ENCODE results near the gene RPS16. TPM values are rescaled to one million over a fixed set of nuclear protein-coding genes. Genes with fewer than 3 reads are reported as not detected.

The RPS16 gene
- 356 and 405 TPM in 2 replicates for polyA plus RNA-seq

GRCh38 chr19:39435499-39436349 is at the start of gene RPS16:
RPS16 (minus strand) TSS chr19:39435949; CDS start chr19:39435895, 54 bp downstream.

GRCh38 chr19:39480337-39481228 is 44.8 kb upstream of the RPS16 start, which contains the start of gene TIMM50:
TIMM50 (plus strand) TSS chr19:39480838; CDS start chr19:39480854, 16 bp downstream.

GRCh38 chr19:39445196-39446111 is 9.7 kb upstream of the RPS16 start, which contains the start of gene SUPT5H:
SUPT5H (plus strand) TSS chr19:39445582; CDS start chr19:39445891, 309 bp downstream.

GRCh38 chr19:39412100-39412866 is 23.5 kb downstream of the RPS16 start, which contains the start of gene PLEKHG2:
PLEKHG2 (plus strand) TSS chr19:39412669; CDS start chr19:39414087, 1,418 bp downstream.

DNA sequence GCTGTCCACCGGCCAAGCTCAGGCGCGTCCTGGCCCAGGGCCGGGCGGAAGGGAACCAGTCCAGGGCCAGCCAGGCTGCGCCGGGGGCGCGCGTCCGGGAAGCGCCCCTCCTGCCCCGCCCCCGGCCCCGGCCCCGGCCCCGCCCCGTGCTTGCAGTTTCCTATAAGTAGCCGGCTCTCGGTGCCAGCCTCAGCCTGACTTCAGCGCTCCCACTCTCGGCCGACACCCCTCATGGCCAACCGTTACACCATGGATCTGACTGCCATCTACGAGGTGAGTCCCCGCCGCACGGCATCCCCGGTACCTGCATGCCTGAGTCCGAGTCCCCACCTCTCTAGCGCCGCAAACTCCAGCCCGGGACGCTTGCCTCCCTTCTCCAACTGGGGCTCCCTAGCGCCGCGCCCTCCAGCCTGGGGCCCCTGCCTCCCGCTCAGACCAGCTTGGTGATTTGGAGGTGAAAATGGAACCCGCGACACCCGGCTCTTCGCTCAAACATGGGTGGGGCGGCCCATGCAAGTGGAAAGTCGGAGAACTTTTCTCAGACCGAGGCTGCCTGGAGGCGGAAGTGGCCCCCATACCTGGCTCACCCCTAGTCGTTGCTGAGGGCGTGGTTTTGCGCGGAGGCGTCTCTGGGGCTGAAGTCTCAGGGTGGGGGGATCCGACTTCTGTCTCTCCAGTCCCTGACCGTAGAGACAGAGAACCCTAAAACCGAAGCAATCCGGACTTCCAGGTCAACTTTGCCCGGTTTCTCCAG is 28.9 kb downstream of the RPS16 start, which contains the start of gene ZFP36:
ZFP36 (plus strand) TSS at position 192 of the 754 bp plus-strand sequence; CDS start at position 250, 58 bp downstream.

GRCh38 chr19:39390751-39391437 is 44.9 kb downstream of the RPS16 start, which contains the start of the genes MED29 and PAF1:
MED29 (plus strand) TSS chr19:39391378; CDS start chr19:39391423, 45 bp downstream.
PAF1 (minus strand) TSS chr19:39391106; CDS start chr19:39390864, 242 bp downstream.

Other genes starting within 250 kb of the RPS16 start
- 0.20 TPM in 1 of 2 replicates, not detected in the other for gene NCCRP1, start 239.0 kb downstream of the RPS16 start, polyA plus RNA-seq
- gene SYCN, start 231.7 kb downstream of the RPS16 start, polyA plus RNA-seq, result not detected in 2 replicates
- 0.81 TPM in 1 of 2 replicates, not detected in the other for gene IFNL3, start 190.9 kb downstream of the RPS16 start, polyA plus RNA-seq
- gene IFNL4, start 187.1 kb downstream of the RPS16 start, polyA plus RNA-seq, result not detected in 2 replicates
- not detected in 2 replicates for gene IFNL2, start 167.6 kb downstream of the RPS16 start, polyA plus RNA-seq
- gene IFNL1, start 139.5 kb downstream of the RPS16 start, polyA plus RNA-seq, result not detected in 2 replicates
- gene LRFN1, start 115.1 kb downstream of the RPS16 start, polyA plus RNA-seq, result 1.6 and 2.0 TPM in 2 replicates
- gene GMFG, start 99.9 kb downstream of the RPS16 start, polyA plus RNA-seq, result 17.9 and 20.4 TPM in 2 replicates
- gene SAMD4B, start 93.5 kb downstream of the RPS16 start, polyA plus RNA-seq, result 3.5 and 3.9 TPM in 2 replicates
- 4.5 and 13.7 TPM in 2 replicates for gene PAF1, start 44.8 kb downstream of the RPS16 start, polyA plus RNA-seq
- gene MED29, start 44.6 kb downstream of the RPS16 start, polyA plus RNA-seq, result 8.5 and 17.3 TPM in 2 replicates
- gene ZFP36, start 29.1 kb downstream of the RPS16 start, polyA plus RNA-seq, result 0.92 and 2.1 TPM in 2 replicates
- gene PLEKHG2, start 23.3 kb downstream of the RPS16 start, polyA plus RNA-seq, result not detected in 2 replicates
- 60.5 and 76.2 TPM in 2 replicates for gene SUPT5H, start 9.6 kb upstream of the RPS16 start, polyA plus RNA-seq
- 62.3 and 76.3 TPM in 2 replicates for gene TIMM50, start 44.9 kb upstream of the RPS16 start, polyA plus RNA-seq
- gene DLL3, start 63.0 kb upstream of the RPS16 start, polyA plus RNA-seq, result 2.1 and 4.1 TPM in 2 replicates
- not detected in 2 replicates for gene SELENOV, start 79.2 kb upstream of the RPS16 start, polyA plus RNA-seq
- gene EID2B, start 96.9 kb upstream of the RPS16 start, polyA plus RNA-seq, result 6.9 and 17.5 TPM in 2 replicates
- 20.5 and 35.6 TPM in 2 replicates for gene EID2, start 104.2 kb upstream of the RPS16 start, polyA plus RNA-seq
- gene LGALS13, start 166.6 kb upstream of the RPS16 start, polyA plus RNA-seq, result 1.0 and 5.9 TPM in 2 replicates
- gene LGALS16, start 220.0 kb upstream of the RPS16 start, polyA plus RNA-seq, result not detected in 2 replicates

Data from Purkinje cell (primary cell).